Ecto neural progenitor cell (in vitro differentiated cells): Measurements from ENCODE around the gene CTNND2.
A peak's percentile ranks its signal among the peaks of the same experiment; 100 is the strongest.
"Not testable (repeated sequence)": the region's sequence is repeated elsewhere in the genome, so short reads cannot be mapped to it uniquely, and the experiment has no call there.

Experiments
- DNase-seq: peaks from one replicate; pipeline ENCODE4 v3.0.0-alpha.2; 2018; ENCODE audit warnings: low spot score

CTNND2 gene

DNA sequence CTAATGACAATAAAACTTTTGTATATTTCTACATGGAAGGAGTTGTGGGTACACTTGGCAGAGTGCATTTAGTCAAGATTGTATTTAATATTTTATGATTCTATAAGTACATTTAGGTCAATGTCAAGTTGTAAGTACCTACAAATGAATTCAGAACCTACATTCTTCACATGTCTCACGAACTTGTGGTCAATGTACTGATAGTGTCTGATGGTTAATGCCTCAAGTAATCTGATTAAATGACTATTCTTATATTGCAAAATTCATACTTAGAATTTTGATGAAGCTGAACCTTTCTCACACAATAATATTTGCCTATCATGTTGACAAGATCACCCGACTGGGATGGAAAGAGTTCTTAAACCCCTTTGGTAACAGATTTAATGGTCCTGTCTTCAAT, 444.5 kb downstream of the CTNND2 start:
- no peak for DNase-seq

GRCh38 chr5:11455505-11455904, 448.7 kb downstream of the CTNND2 start:
- DNase-seq: no peak

DNA sequence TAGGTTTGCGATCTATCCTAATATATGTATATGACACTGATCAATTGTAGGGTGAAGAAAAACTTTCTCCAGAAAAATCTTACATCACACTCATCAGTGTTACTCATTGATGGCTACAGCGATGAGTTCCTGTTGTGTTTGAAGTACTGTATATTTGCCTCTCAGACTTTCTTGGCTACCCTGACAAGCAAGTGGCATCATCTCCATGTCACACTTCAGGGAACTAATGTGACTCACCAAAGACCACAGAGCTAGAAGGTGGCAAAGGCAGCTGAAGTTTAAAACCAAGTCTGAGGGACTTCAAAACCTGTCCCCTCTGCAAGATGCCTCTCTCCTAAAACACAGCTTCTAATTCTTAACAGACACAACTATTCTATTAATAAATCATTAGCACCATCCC, 451.4 kb downstream of the CTNND2 start:
- DNase-seq: no peak

DNA sequence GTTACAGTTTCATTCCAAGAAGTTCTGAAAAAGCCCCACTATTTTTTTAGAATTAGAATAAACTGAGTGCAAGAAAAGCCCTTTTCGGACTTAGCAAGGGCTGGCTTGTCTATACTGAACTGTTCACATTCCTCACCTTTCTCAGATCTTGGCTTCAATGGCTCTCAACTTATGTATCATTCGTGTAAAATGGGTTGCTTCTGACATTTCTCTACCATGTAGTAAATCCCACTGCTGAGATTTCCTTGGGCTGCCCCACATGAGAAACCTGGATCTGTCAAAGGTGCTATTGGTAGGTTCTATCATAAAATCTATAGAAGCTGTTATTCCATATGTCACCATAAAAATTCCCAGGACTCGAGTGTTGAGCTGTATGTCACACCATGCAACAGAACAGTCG, 454.3 kb downstream of the CTNND2 start:
- DNase-seq: no peak

DNA sequence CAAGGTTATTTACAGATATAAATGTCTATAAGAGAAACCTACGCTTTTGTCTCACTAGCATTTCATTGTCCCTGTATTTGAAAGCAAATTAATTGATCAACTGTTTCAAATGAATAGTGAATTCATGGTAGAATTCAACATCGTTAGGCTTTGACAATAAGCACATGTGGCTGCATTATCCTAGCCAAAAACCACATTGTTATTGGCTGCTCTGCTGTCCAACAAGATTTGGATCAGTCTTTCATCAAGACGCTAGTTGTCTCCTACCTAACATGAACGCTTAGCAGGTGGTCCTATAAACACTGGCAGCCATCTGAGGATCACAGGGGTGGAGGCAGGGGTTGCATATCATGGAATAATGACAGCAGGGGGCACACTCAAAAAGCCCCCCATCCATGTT, 455.0 kb downstream of the CTNND2 start:
- no peak for DNase-seq

GRCh38 chr5:11443831-11444230, 460.4 kb downstream of the CTNND2 start:
- DNase-seq: no peak

GRCh38 chr5:11432116-11432515, 472.1 kb downstream of the CTNND2 start:
- DNase-seq: no peak

DNA sequence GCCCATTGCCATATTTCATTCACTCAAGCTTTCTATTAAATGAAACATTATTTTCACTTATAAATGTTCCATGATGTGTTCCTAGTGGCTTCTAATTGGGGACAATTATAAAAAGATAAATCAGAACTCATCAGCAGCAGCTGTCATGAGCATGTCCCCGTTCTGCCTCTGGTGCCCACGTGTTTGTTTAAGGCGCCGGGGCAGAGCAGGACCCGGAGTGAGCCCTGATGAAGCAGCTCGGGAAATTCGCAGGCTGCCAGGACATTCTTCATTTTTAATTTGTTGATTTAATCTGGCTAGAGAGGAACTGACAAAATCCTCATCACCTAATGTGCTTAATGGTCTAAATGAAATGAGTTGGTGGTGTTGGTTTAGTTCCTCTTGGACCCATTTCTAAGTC, 475.0 kb downstream of the CTNND2 start:
- DNase-seq: no peak

DNA sequence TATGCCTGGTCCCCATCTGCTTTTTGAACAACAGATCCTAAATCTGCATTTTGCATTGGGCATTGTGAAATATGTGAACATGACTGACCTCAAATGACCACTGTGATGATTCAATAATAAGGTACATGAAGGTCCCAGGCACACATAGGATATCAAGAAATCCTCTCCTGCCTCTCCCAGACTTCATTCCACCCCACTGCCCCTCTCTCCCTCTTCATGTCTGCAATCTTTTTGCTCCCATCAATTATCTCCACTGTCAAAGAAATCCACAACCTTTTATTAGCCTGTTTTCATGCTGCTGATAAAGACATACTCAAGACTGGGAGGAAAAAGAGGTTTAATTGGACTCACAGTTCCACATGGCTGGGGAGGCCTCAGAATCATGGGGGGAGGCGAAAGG, 476.7 kb downstream of the CTNND2 start:
- DNase-seq: no peak

- no peak for DNase-seq
Observed at GRCh38 chr5:11426442-11426841, 477.8 kb downstream of the CTNND2 start.

DNA sequence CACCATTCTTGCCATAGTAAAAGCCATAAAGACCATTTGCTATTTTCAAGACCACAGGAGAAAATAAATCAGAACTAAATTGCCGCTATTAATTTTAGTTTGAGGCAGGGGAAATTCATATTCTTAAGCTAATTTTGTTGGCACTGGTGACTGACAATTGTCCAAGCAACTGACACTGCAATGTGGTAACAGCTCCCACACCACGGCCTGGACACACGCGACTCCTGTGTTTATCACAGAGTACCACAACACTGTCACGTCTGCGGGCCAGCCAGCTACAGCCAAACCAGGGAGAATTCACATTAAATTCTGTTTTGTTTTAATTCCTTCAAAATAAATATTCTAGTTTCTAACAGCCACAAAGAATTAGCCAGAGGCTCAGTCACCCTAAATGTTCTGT, 481.9 kb downstream of the CTNND2 start:
- no peak for DNase-seq

- no peak for DNase-seq
Observed at GRCh38 chr5:11420969-11421368, 483.3 kb downstream of the CTNND2 start.

DNA sequence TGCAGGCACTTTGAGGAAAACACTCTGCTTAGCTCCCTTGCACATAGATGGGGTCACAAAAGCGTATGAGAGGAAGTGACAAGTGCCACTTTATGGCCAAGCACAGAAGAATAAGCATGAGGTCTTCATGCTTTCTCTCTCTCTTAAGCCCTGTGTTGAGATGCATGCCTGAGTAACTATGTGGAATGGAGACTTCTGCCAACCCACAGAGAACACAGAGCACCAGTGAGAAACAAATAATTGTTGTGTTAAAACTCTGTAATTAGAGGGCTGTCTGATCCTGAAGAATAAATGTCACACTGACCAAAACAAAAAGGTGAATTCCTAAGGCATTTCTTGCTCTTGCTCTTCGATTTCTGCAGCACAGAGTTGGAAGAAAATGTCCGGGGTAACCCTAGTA, 488.5 kb downstream of the CTNND2 start:
- DNase-seq: no peak

DNA sequence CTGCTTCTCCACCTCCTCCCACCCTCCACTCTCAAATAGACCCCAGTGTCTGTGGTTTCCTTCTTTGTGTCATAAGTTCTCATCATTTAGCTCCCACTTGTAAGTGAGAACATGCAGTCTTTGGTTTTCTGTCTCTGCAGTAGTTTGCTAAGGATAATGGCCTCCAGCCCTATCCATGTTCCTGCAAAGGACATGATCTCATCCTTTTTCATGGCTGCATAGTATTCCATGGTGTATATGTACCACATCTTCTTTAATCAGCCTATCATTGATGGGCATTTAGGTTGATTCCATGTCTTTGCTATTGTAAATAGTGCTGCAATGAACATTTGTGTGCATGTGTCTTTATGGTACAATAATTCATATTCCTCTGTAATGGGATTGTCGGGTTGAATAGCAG, 489.5 kb downstream of the CTNND2 start:
- DNase-seq: not testable (repeated sequence)

- DNase-seq: no peak
Observed at GRCh38 chr5:11411621-11412020, 492.6 kb downstream of the CTNND2 start.

DNA sequence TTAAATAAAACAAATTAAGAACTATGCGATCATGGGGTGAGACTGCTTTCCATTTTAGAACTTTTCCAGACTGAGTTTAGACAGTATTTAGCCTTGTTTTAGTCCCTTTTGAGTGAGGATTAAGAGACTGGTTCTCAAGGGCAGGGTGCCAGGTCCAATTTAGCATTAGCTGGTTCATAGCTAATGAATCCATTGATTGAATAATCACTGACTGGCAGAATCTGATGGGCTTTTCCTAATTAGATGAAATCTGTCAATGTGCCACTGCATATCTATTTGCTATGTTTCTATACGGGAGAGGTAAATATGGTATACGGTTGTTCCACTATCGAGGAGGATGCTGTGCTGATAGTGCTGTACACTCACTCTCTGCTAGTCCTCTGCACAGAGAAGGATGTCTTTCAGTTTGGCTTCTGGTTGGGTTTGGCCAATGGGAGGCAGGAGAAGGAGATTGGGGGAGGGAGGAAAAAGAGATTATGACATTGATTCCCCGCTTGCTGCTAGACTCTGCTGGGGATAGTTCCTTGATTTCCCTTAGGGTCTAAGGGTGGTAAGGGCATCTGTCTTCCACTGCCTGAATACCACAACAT, 496.6 kb downstream of the CTNND2 start:
- DNase-seq: no peak

GRCh38 chr5:11400316-11400715, 503.9 kb downstream of the CTNND2 start:
- no peak for DNase-seq

DNA sequence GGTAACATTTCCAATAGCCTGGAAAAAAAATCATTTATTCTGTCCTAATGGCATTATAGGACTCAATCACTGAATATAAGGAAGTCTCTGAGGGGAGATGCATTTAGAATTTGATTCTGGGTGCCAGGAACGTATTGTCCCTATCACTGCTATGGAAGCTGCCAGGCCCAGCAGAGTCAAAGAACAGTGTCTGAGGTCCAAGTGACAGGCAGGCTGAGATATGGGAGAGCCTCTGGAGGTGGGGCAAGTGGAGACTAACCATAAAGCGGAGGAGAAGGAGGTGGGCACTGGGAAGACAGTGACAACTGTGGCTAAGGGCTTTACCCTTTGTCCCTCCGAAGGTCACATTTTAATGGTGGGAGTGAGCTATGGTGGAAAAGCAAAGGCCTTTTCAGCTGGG, 505.5 kb downstream of the CTNND2 start:
- DNase-seq: no peak

GRCh38 chr5:11397549-11397948, 506.7 kb downstream of the CTNND2 start:
- DNase-seq: no peak

GRCh38 chr5:11396917-11397316, 507.3 kb downstream of the CTNND2 start:
- no peak for DNase-seq

GRCh38 chr5:11394933-11395332, 509.3 kb downstream of the CTNND2 start:
- no peak for DNase-seq

- no peak for DNase-seq
Observed at GRCh38 chr5:11390291-11390767, 513.9 kb downstream of the CTNND2 start.

- no peak for DNase-seq
Observed at GRCh38 chr5:11387382-11387781, 516.9 kb downstream of the CTNND2 start.

- no peak for DNase-seq
Observed at GRCh38 chr5:11386398-11386797, 517.8 kb downstream of the CTNND2 start.

GRCh38 chr5:11385901-11386293, 518.3 kb downstream of the CTNND2 start:
- peak; percentile 57 for DNase-seq
